ENCODE results near the gene UBE2D2. TPM values are rescaled to one million over a fixed set of nuclear protein-coding genes. Genes with fewer than 3 reads are reported as not detected.
"Not testable (repeated sequence)": the region's sequence is repeated elsewhere in the genome, so short reads cannot be mapped to it uniquely, and the experiment has no call there.

Gene UBE2D2
- total and polyA plus RNA-seq, 3 experiments from 2014 or later, result 253 to 285 (median 274) TPM

DNA sequence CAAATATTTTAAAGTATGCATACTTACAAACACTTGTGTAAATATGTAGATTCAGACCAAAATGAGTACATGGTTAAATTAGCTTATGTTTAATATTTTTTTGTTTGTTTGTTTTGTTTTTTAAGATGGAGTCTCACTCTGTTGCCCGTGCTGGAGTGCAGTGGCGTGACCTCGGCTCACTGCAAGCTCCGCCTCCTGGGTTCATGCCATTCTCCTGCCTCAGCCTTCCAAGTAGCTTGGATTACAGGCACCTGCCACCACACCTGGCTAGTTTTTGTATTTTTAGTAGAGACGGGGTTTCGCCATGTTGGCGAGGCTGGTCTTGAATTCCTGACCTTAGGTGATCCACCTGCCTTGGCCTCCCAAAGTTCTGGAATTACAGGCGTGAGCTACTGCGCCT is 40.8 kb downstream of the UBE2D2 start:
- H3K9me3 ChIP-seq (ENCODE audit: low read length); H3K27me3 ChIP-seq (ENCODE audit: insufficient read depth, low read length, poor library complexity, severe bottlenecking); H3K4me3 ChIP-seq (ENCODE audit: low read length); DNase-seq; H3K9me3 Mint-ChIP-seq; H3K27ac ChIP-seq (ENCODE audit: low read depth, low read length); H3K27me3 Mint-ChIP-seq; POLR2A ChIA-PET; H3K27ac Mint-ChIP-seq; H3K4me3 Mint-ChIP-seq: not testable (repeated sequence)
- H3K36me3 ChIP-seq (ENCODE audit: insufficient read depth, low read length), result peaks cover 22% of the 10 kb centered on the region
- H3K4me1 ChIP-seq (ENCODE audit: insufficient read depth, low read length), result peaks cover 23% of the 10 kb centered on the region
- Mint-ChIP-seq H3K36me3 (peaks cover 0 to 58% (median 7%) of the 10 kb centered on the region in 3 donors), H3K4me1 (peaks cover 21 to 41% (median 33%) of the 10 kb centered on the region in 3 donors)
- CTCF ChIA-PET, result interaction anchor here (0.6 kb wide), 1 partner anchor 145 kb away, joined by 3 read pairs; no protein-coding TSS in a partner anchor

DNA sequence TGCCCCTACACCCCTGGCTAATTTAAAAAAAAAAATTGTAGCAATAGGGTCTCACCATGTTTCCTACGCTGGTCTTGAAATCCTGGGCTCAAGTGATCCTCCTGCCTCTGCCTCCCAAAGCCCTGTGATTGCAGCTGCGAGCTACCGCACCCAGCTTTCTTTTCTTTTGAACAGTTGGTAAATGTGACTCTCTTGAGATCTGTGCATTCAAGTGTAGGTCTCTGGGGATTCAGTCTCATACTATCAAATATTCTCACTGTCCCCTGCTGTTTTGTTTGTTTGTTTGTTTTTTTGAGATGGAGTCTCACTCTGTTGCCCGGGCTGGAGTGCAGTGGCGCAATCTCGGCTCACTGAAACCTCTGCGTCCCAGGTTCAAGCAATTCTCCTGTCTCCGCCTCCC is 44.7 kb downstream of the UBE2D2 start:
- no peaks in the 10 kb centered on the region for H3K27me3 ChIP-seq (ENCODE audit: insufficient read depth, low read length, poor library complexity, severe bottlenecking)
- no peak overlapping the region for H3K27ac ChIP-seq (ENCODE audit: low read depth, low read length)
- H3K4me1 ChIP-seq (ENCODE audit: insufficient read depth, low read length), result peaks cover 11% of the 10 kb centered on the region
- no peaks in the 10 kb centered on the region for H3K9me3 ChIP-seq (ENCODE audit: low read length)
- POLR2A ChIA-PET, result no interaction called here
- no peak overlapping the region for H3K4me3 ChIP-seq (ENCODE audit: low read length)
- H3K27me3 Mint-ChIP-seq, result no peaks in the 10 kb centered on the region
- H3K4me1 Mint-ChIP-seq, result peaks cover 12 to 41% (median 28%) of the 10 kb centered on the region in 3 donors
- H3K36me3 ChIP-seq (ENCODE audit: insufficient read depth, low read length), result peaks cover 13% of the 10 kb centered on the region
- CTCF ChIA-PET, result interaction anchor here (0.6 to 1.6 kb wide), 2 partner anchors 87 to 160 kb away, joined by 3 to 4 read pairs; no protein-coding TSS in a partner anchor
- no peak overlapping the region for H3K4me3 Mint-ChIP-seq
- peaks cover 0 to 59% (median 5%) of the 10 kb centered on the region in 3 donors for H3K36me3 Mint-ChIP-seq
- DNase-seq, result no peak
- peak overlapping the region in 4 of 8 donors; percentile 47 to 59 (median 52) for H3K27ac Mint-ChIP-seq
- no peaks in the 10 kb centered on the region for H3K9me3 Mint-ChIP-seq

DNA sequence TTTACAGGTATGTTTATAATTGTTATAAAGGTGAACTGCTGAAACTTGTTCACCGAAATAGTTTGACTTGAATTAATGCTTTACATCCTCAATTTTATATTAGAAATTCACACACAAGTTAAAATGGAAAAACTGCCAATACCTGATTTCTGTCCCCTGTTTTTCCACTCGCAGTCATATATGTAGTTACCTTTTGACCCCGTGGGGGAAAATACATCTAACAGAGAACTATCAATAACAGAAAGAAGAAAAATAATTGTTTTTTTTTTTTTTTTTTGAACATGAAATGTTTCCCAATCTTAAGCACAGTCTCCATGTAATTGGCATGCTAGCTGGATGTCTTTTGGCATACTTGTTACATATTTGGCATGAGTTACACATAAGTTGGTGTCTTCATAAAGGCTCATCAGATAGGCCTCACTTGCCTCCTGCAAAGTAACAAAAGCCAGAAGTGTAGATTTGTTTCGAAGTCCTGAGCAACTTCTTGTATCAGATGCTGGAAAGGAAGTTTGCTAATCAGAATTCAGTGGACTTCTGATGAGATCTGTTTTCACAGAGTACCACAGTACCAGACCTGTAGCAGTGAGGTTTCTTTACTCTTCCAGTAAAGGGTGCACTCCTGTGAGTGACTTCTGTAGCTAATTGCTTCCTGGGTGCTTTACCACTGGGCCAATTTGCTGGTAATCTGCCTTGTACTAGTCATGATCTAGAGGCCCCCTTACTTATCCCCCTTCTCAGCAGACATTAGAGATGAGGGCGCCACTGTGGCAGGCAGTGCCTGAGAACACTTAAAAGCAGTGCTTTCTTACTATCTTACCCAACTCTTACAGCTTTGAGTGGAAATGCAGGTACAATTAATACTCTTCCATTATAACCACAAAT is 50.8 kb downstream of the UBE2D2 start:
- Mint-ChIP-seq H3K27ac (peak overlapping the region; percentile 7 to 81 (median 66)), H3K4me3 (no peak overlapping the region), H3K36me3 (peaks cover 0 to 63% (median 8%) of the 10 kb centered on the region in 3 donors), H3K27me3 (no peaks in the 10 kb centered on the region), H3K9me3 (no peaks in the 10 kb centered on the region), H3K4me1 (peaks cover 25 to 50% (median 38%) of the 10 kb centered on the region in 3 donors)
- no peak overlapping the region for H3K4me3 ChIP-seq (ENCODE audit: low read length)
- H3K27ac ChIP-seq (ENCODE audit: low read depth, low read length), result no peak overlapping the region
- DNase-seq, result no peak
- H3K9me3 ChIP-seq (ENCODE audit: low read length), result no peaks in the 10 kb centered on the region
- ChIA-PET POLR2A (no interaction called here), CTCF (interaction anchor here (1.1 to 1.5 kb wide), 4 partner anchors 16 to 94 kb away, joined by 3 to 4 read pairs (median 4); no protein-coding TSS in a partner anchor)
- peaks cover 9% of the 10 kb centered on the region for H3K36me3 ChIP-seq (ENCODE audit: insufficient read depth, low read length)
- no peaks in the 10 kb centered on the region for H3K27me3 ChIP-seq (ENCODE audit: insufficient read depth, low read length, poor library complexity, severe bottlenecking)
- H3K4me1 ChIP-seq (ENCODE audit: insufficient read depth, low read length), result peaks cover 9% of the 10 kb centered on the region

DNA sequence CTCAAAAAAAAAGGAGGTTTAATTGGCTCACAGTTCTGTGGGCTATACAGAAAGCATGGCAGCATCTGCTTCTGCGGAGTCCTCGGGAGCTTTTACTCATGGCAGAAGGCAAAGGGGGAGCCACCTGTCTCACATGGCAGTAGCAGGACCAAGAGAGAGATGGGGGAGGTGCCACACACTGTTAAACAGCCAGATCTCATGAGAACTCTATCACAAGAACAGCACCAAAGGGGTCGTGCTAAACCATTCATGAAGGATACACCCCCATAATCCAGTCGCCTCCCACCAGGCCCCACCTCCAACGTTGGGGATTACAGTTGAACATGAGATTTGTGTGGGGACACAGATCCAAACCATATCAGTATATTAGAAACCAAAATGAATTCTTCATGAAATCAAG is 58.7 kb downstream of the UBE2D2 start:
- Histone ChIP-seq H3K4me3 (ENCODE audit: low read length) (no peak overlapping the region), H3K9me3 (ENCODE audit: low read length) (no peaks in the 10 kb centered on the region), H3K4me1 (ENCODE audit: insufficient read depth, low read length) (no peaks in the 10 kb centered on the region), H3K36me3 (ENCODE audit: insufficient read depth, low read length) (peaks cover 20% of the 10 kb centered on the region), H3K27ac (ENCODE audit: low read depth, low read length) (no peak overlapping the region), H3K27me3 (ENCODE audit: insufficient read depth, low read length, poor library complexity, severe bottlenecking) (no peaks in the 10 kb centered on the region)
- Mint-ChIP-seq H3K4me1 (peaks cover 6 to 9% (median 8%) of the 10 kb centered on the region in 3 donors), H3K9me3 (no peaks in the 10 kb centered on the region), H3K36me3 (peaks cover 0 to 79% (median 18%) of the 10 kb centered on the region in 3 donors), H3K27me3 (no peaks in the 10 kb centered on the region), H3K27ac (peak overlapping the region in 2 of 8 donors; percentile 40 to 76), H3K4me3 (no peak overlapping the region)
- ChIA-PET CTCF (interaction anchor here (3.1 kb wide), 1 partner anchor 14 kb away, joined by 9 read pairs; no protein-coding TSS in a partner anchor), POLR2A (no interaction called here)
- DNase-seq, result no peak

DNA sequence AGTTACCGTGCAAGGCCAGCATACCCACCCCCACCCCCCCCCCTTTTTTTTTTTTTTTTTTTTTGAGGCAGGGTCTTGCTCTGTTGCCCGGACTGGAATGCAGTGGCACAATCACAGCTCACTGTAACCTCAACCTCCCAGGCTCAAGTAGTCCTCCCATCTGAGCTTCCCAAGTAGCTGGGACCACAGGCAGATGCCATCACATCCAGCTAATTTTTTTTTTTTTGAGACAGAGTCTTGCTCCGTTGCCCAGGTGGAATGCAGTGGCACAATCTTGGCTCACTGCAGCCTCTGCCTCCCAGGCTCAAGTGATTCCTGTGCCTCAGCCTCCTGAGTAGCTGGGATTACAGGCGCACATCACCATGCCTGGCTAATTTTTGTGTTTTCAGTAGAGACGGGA is 64.3 kb downstream of the UBE2D2 start:
- DNase-seq; H3K9me3 ChIP-seq (ENCODE audit: low read length); H3K4me1 ChIP-seq (ENCODE audit: insufficient read depth, low read length); POLR2A ChIA-PET; H3K4me3 ChIP-seq (ENCODE audit: low read length); H3K4me1 Mint-ChIP-seq; H3K27ac ChIP-seq (ENCODE audit: low read depth, low read length); H3K9me3 Mint-ChIP-seq; H3K27me3 ChIP-seq (ENCODE audit: insufficient read depth, low read length, poor library complexity, severe bottlenecking); H3K4me3 Mint-ChIP-seq; H3K27me3 Mint-ChIP-seq: not testable (repeated sequence)
- Mint-ChIP-seq H3K36me3 (peaks cover 0 to 82% (median 20%) of the 10 kb centered on the region in 3 donors), H3K27ac (peak overlapping the region in 1 of 8 donors; percentile 85)
- CTCF ChIA-PET, result interaction anchor here (2.3 to 4.8 kb wide), 3 partner anchors 10 to 140 kb away, joined by 6 to 19 read pairs (median 11); no protein-coding TSS in a partner anchor
- peaks cover 23% of the 10 kb centered on the region for H3K36me3 ChIP-seq (ENCODE audit: insufficient read depth, low read length)

DNA sequence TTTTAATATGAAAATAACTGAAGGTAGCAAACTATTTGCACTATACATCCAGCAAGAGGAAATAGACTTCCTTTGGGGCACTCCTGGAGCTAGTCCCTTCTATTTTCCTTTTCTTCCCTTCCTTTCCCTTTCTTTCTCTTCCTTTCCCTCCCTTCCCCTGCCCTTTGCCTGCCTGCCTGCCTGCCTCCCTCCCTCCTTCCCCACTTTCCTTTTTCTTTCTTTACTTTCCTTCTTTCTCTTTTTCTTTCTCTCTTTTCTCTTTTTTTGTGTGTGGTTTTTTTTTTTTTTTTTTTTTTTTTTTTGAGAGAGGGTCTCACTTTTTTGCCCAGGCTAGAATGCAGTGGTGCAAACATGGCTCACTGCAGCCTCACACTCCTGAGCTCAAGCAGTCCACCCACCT is 69.7 kb downstream of the UBE2D2 start:
- no peak for DNase-seq
- Histone ChIP-seq H3K27ac (ENCODE audit: low read depth, low read length) (no peak overlapping the region), H3K36me3 (ENCODE audit: insufficient read depth, low read length) (peaks cover 16% of the 10 kb centered on the region), H3K27me3 (ENCODE audit: insufficient read depth, low read length, poor library complexity, severe bottlenecking) (no peaks in the 10 kb centered on the region), H3K4me3 (ENCODE audit: low read length) (no peak overlapping the region), H3K4me1 (ENCODE audit: insufficient read depth, low read length) (peaks cover 16% of the 10 kb centered on the region), H3K9me3 (ENCODE audit: low read length) (no peaks in the 10 kb centered on the region)
- Mint-ChIP-seq H3K36me3 (peaks cover 0 to 57% (median 9%) of the 10 kb centered on the region in 3 donors), H3K4me1 (peaks cover 18 to 26% (median 23%) of the 10 kb centered on the region in 3 donors), H3K27me3 (no peaks in the 10 kb centered on the region), H3K9me3 (no peaks in the 10 kb centered on the region), H3K27ac (peak overlapping the region in 2 of 8 donors; percentile 22 to 52), H3K4me3 (no peak overlapping the region)
- POLR2A ChIA-PET, result interaction anchor here (0.7 to 0.8 kb wide), 2 partner anchors 39 to 43 kb away, joined by 4 to 12 read pairs; no protein-coding TSS in a partner anchor
- CTCF ChIA-PET, result interaction anchor here (0.7 to 9.4 kb wide), 5 partner anchors 38 to 501 kb away, joined by 3 to 189 read pairs (median 87); no protein-coding TSS in a partner anchor

DNA sequence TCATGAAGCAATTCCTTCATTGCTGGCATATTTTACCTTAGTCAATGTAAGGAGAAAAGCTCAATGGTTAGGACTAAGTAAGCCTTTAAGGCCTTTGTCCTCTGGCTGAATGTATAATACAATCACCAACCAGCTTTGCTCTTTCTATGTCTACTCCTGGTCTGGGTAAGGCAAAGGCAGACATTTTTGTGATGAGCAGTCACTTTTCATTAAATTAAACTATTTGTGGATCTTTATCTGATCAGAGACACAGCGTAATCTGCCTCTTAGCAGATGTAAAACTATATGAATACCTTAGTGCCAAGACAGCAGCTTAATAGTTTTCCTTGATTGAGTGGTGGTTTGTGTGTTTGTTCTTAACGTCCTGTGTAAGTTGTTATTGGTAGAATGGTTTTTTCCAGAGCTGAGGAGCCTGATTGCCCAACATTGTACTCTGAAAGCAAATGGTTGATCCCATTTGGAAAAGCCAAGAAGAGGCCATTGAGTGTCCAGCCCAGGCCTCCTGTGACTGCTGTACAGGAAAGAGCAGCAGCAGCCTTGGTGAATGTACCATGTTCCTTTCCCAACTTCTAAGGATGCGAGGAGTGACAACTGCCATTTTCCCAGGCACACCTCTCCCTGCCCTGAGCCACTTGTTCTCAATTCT is 70.5 kb downstream of the UBE2D2 start:
- Mint-ChIP-seq H3K9me3 (no peaks in the 10 kb centered on the region), H3K4me3 (no peak overlapping the region), H3K4me1 (peaks cover 26 to 34% (median 31%) of the 10 kb centered on the region in 3 donors), H3K27me3 (no peaks in the 10 kb centered on the region), H3K36me3 (peaks cover 0 to 49% (median 9%) of the 10 kb centered on the region in 3 donors), H3K27ac (peak overlapping the region in 3 of 8 donors; percentile 17 to 53 (median 43))
- Histone ChIP-seq H3K9me3 (ENCODE audit: low read length) (no peaks in the 10 kb centered on the region), H3K4me3 (ENCODE audit: low read length) (no peak overlapping the region), H3K27me3 (ENCODE audit: insufficient read depth, low read length, poor library complexity, severe bottlenecking) (no peaks in the 10 kb centered on the region), H3K36me3 (ENCODE audit: insufficient read depth, low read length) (peaks cover 8% of the 10 kb centered on the region), H3K4me1 (ENCODE audit: insufficient read depth, low read length) (peaks cover 24% of the 10 kb centered on the region), H3K27ac (ENCODE audit: low read depth, low read length) (no peak overlapping the region)
- CTCF ChIA-PET, result interaction anchor here (0.7 to 9.4 kb wide), 9 partner anchors 13 to 144 kb away, joined by 3 to 189 read pairs (median 5); no protein-coding TSS in a partner anchor
- POLR2A ChIA-PET, result no interaction called here
- DNase-seq, result no peak
